ENCODE measurements around the gene MAB21L1. TPM values are rescaled to one million over a fixed set of nuclear protein-coding genes. Genes with fewer than 3 reads are reported as not detected.

Gene MAB21L1
- total RNA-seq, 6 donors from 2014 or later, result 0.14 TPM; not detected in 5

GRCh38 chr13:35477386-35477946 is 977 bp upstream of the MAB21L1 start:
- H3K27me3 ChIP-seq, result peaks cover 0 to 42% (median 12%) of the 10 kb centered on the region in 4 donors
- no peak overlapping the region for H3K4me3 ChIP-seq
- TF ChIP-seq EP300 (IDR thresholded peaks at IDR 0.05) (no peak), POLR2AphosphoS5 (IDR thresholded peaks at IDR 0.05) (no peak), CTCF (IDR thresholded peaks at IDR 0.05) (no peak), POLR2A (IDR thresholded peaks at IDR 0.05) (no peak)
- ATAC-seq (ENCODE audit: low FRiP score in 2 of 2), result no peak
- peaks cover 0 to 17% (median 9%) of the 10 kb centered on the region in 4 donors for H3K4me1 ChIP-seq
- DNase-seq, result no peak
- no peaks in the 10 kb centered on the region for H3K36me3 ChIP-seq
- WGBS, 2 donors, result 45 to 51% methylated on average over 5 of the region's 5 CpGs
- no peaks in the 10 kb centered on the region for H3K9me3 ChIP-seq
- H3K27ac ChIP-seq, result no peak overlapping the region

- Histone ChIP-seq H3K36me3 (no peaks in the 10 kb centered on the region), H3K27me3 (peaks cover 0 to 42% (median 20%) of the 10 kb centered on the region in 4 donors), H3K9me3 (peaks cover 0 to 4% (median 0%) of the 10 kb centered on the region in 4 donors), H3K4me3 (peak overlapping the region in 3 of 4 donors; percentile 25 to 41 (median 31)), H3K4me1 (peaks cover 0 to 25% (median 13%) of the 10 kb centered on the region in 4 donors), H3K27ac (no peak overlapping the region)
- DNase-seq (peak in 1 of 2 donors; percentile 66), ATAC-seq (ENCODE audit: low FRiP score in 2 of 2) (peak; percentile 27 to 35)
- WGBS, 2 donors, result 16 to 28% methylated on average over 24 to 47 of the region's 47 CpGs
- no peak for TF ChIP-seq CTCF (IDR thresholded peaks at IDR 0.05)
- no peak for TF ChIP-seq POLR2AphosphoS5 (IDR thresholded peaks at IDR 0.05)
- no peak for TF ChIP-seq EP300 (IDR thresholded peaks at IDR 0.05)
- no peak for TF ChIP-seq POLR2A (IDR thresholded peaks at IDR 0.05)
These were observed 1.1 kb downstream of the MAB21L1 start for GRCh38 chr13:35475212-35475959.

- Histone ChIP-seq H3K27ac (no peak overlapping the region), H3K4me1 (peaks cover 0 to 26% (median 14%) of the 10 kb centered on the region in 4 donors), H3K27me3 (peaks cover 0 to 46% (median 21%) of the 10 kb centered on the region in 4 donors), H3K9me3 (peaks cover 0 to 4% (median 0%) of the 10 kb centered on the region in 4 donors), H3K36me3 (no peaks in the 10 kb centered on the region), H3K4me3 (peak overlapping the region in 3 of 4 donors; percentile 25 to 41 (median 31))
- TF ChIP-seq POLR2A (IDR thresholded peaks at IDR 0.05) (no peak), CTCF (IDR thresholded peaks at IDR 0.05) (no peak), POLR2AphosphoS5 (IDR thresholded peaks at IDR 0.05) (no peak), EP300 (IDR thresholded peaks at IDR 0.05) (no peak)
- no peak for ATAC-seq (ENCODE audit: low FRiP score in 2 of 2)
- no peak for DNase-seq
- WGBS, 2 donors, result 25 to 26% methylated on average over 17 of the region's 17 CpGs
These were observed 1.8 kb downstream of the MAB21L1 start for GRCh38 chr13:35474496-35475211.

- DNase-seq, result no peak
- Histone ChIP-seq H3K9me3 (peaks cover 0 to 4% (median 0%) of the 10 kb centered on the region in 4 donors), H3K27me3 (peaks cover 0 to 45% (median 20%) of the 10 kb centered on the region in 4 donors), H3K4me1 (peaks cover 0 to 26% (median 14%) of the 10 kb centered on the region in 4 donors), H3K4me3 (no peak overlapping the region), H3K36me3 (no peaks in the 10 kb centered on the region), H3K27ac (no peak overlapping the region)
- ATAC-seq (ENCODE audit: low FRiP score in 2 of 2), result no peak
- TF ChIP-seq CTCF (IDR thresholded peaks at IDR 0.05) (no peak), POLR2A (IDR thresholded peaks at IDR 0.05) (no peak), POLR2AphosphoS5 (IDR thresholded peaks at IDR 0.05) (no peak), EP300 (IDR thresholded peaks at IDR 0.05) (no peak)
- WGBS, 2 donors, result 68 to 73% methylated on average over 2 of the region's 2 CpGs
These were observed 2.7 kb downstream of the MAB21L1 start for GRCh38 chr13:35473802-35474201.
